Measurements from ENCODE around the gene SDF2L1. TPM values are rescaled to one million over a fixed set of nuclear protein-coding genes. Genes with fewer than 3 reads are reported as not detected.

SDF2L1 gene
- total RNA-seq, 1 donor from 2014 or later, result 24.0 TPM

GRCh38 chr22:21682385-21683175 lies 40.5 kb downstream of the SDF2L1 start:
- Mint-ChIP-seq H3K27me3 (ENCODE audit: unreplicated experiment) (peaks cover 5% of the 10 kb centered on the region), H3K9me3 (ENCODE audit: unreplicated experiment) (peaks cover 5% of the 10 kb centered on the region), H3K36me3 (ENCODE audit: unreplicated experiment) (peaks cover 5% of the 10 kb centered on the region), H3K4me1 (ENCODE audit: low read depth, unreplicated experiment) (no peaks in the 10 kb centered on the region), H3K4me3 (ENCODE audit: unreplicated experiment) (no peak overlapping the region), H3K27ac (ENCODE audit: unreplicated experiment) (peak overlapping the region; percentile 43)
- no peak for DNase-seq
- TF ChIP-seq CTCF (IDR thresholded peaks at IDR 0.05; ENCODE audit: partially characterized antibody, unreplicated experiment), result no peak

GRCh38 chr22:21683401-21683811 lies 41.3 kb downstream of the SDF2L1 start:
- H3K27me3 Mint-ChIP-seq (ENCODE audit: unreplicated experiment), result peaks cover 4% of the 10 kb centered on the region
- peaks cover 5% of the 10 kb centered on the region for H3K9me3 Mint-ChIP-seq (ENCODE audit: unreplicated experiment)
- peaks cover 3% of the 10 kb centered on the region for H3K36me3 Mint-ChIP-seq (ENCODE audit: unreplicated experiment)
- DNase-seq, result no peak
- no peak overlapping the region for H3K27ac Mint-ChIP-seq (ENCODE audit: unreplicated experiment)
- TF ChIP-seq CTCF (IDR thresholded peaks at IDR 0.05; ENCODE audit: partially characterized antibody, unreplicated experiment), result no peak
- H3K4me3 Mint-ChIP-seq (ENCODE audit: unreplicated experiment), result no peak overlapping the region
- H3K4me1 Mint-ChIP-seq (ENCODE audit: low read depth, unreplicated experiment), result no peaks in the 10 kb centered on the region

GRCh38 chr22:21684492-21685163 lies 42.5 kb downstream of the SDF2L1 start:
- peaks cover 5% of the 10 kb centered on the region for H3K36me3 Mint-ChIP-seq (ENCODE audit: unreplicated experiment)
- no peak overlapping the region for H3K27ac Mint-ChIP-seq (ENCODE audit: unreplicated experiment)
- no peak for TF ChIP-seq CTCF (IDR thresholded peaks at IDR 0.05; ENCODE audit: partially characterized antibody, unreplicated experiment)
- no peak overlapping the region for H3K4me3 Mint-ChIP-seq (ENCODE audit: unreplicated experiment)
- H3K4me1 Mint-ChIP-seq (ENCODE audit: low read depth, unreplicated experiment), result peaks cover 5% of the 10 kb centered on the region
- H3K9me3 Mint-ChIP-seq (ENCODE audit: unreplicated experiment), result peaks cover 6% of the 10 kb centered on the region
- no peak for DNase-seq
- H3K27me3 Mint-ChIP-seq (ENCODE audit: unreplicated experiment), result peaks cover 5% of the 10 kb centered on the region

GRCh38 chr22:21685164-21685513 lies 43.0 kb downstream of the SDF2L1 start:
- DNase-seq, result no peak
- H3K27me3 Mint-ChIP-seq (ENCODE audit: unreplicated experiment), result peaks cover 5% of the 10 kb centered on the region
- TF ChIP-seq CTCF (IDR thresholded peaks at IDR 0.05; ENCODE audit: partially characterized antibody, unreplicated experiment), result no peak
- peaks cover 6% of the 10 kb centered on the region for H3K36me3 Mint-ChIP-seq (ENCODE audit: unreplicated experiment)
- H3K4me3 Mint-ChIP-seq (ENCODE audit: unreplicated experiment), result no peak overlapping the region
- H3K9me3 Mint-ChIP-seq (ENCODE audit: unreplicated experiment), result peaks cover 6% of the 10 kb centered on the region
- H3K27ac Mint-ChIP-seq (ENCODE audit: unreplicated experiment), result no peak overlapping the region
- peaks cover 5% of the 10 kb centered on the region for H3K4me1 Mint-ChIP-seq (ENCODE audit: low read depth, unreplicated experiment)

GRCh38 chr22:21686193-21686608 lies 44.1 kb downstream of the SDF2L1 start:
- no peak for DNase-seq
- Mint-ChIP-seq H3K4me1 (ENCODE audit: low read depth, unreplicated experiment) (peaks cover 9% of the 10 kb centered on the region), H3K27ac (ENCODE audit: unreplicated experiment) (no peak overlapping the region), H3K36me3 (ENCODE audit: unreplicated experiment) (peaks cover 6% of the 10 kb centered on the region), H3K9me3 (ENCODE audit: unreplicated experiment) (peaks cover 8% of the 10 kb centered on the region), H3K4me3 (ENCODE audit: unreplicated experiment) (no peak overlapping the region), H3K27me3 (ENCODE audit: unreplicated experiment) (peaks cover 10% of the 10 kb centered on the region)
- TF ChIP-seq CTCF (IDR thresholded peaks at IDR 0.05; ENCODE audit: partially characterized antibody, unreplicated experiment), result no peak

Data from glutamatergic neuron (in vitro differentiated cells).